Uterus (tissue), 4 donors: ENCODE data around the gene XXYLT1. TPM values are rescaled to one million over a fixed set of nuclear protein-coding genes. Genes with fewer than 3 reads are reported as not detected.

Experiments used
- DNase-seq, 2 donors: peaks; one replicate each; pipeline ENCODE4 v3.0.0-alpha.2; 2019 to 2020
- H3K27ac ChIP-seq, 2 donors: fragments of 200-600 bp; sonication (generic); 1 replicate in 1 of 2; 2 replicates in 1 of 2; pipeline ENCODE4 v1.5.1; 2016 to 2018
- H3K27me3 ChIP-seq, 2 donors: fragments of 200-600 bp; sonication (generic); one replicate each; pipeline ENCODE4 v1.5.1; 2018 to 2019; ENCODE audit warnings: control low read depth in 1 of 2
- H3K36me3 ChIP-seq, 2 donors: fragments of 200-600 bp; sonication (generic); one replicate each; pipeline ENCODE4 v1.5.1; 2019; ENCODE audit warnings: control low read depth in 1 of 2
- H3K4me1 ChIP-seq, 2 donors: fragments of 200-600 bp; sonication (generic); one replicate each; pipeline ENCODE4 v1.5.1; 2018 to 2019; ENCODE audit warnings: control low read depth in 1 of 2
- H3K4me3 ChIP-seq, 2 donors: fragments of 200-600 bp; sonication (generic); 1 replicate in 1 of 2; 2 replicates in 1 of 2; pipeline ENCODE4 v1.5.1; 2018 to 2019; ENCODE audit warnings: mild to moderate bottlenecking in 1 of 2
- H3K9me3 ChIP-seq, 2 donors: fragments of 200-600 bp; sonication (generic); one replicate each; pipeline ENCODE4 v1.5.1; 2019; ENCODE audit warnings: control low read depth in 1 of 2
- POLR2A ChIP-seq, 2 donors: fragments of 450-650 bp; IDR thresholded peaks; one replicate each; pipeline ENCODE4 v1.6.1; 2016; ENCODE audit warnings: antibody characterized with exemption in 2 of 2, mild to moderate bottlenecking in 1 of 2, moderate library complexity in 1 of 2
- intact Hi-C: fragments of 100-400 bp; cut with DNase I; formaldehyde crosslinking; loops from one replicate; pipeline ENCODE4 v1.15.1; 2023; ENCODE audit warnings: low total_unique reads
- total RNA-seq, 4 donors: library from RNA; depleted of rRNA in 3 of 4; stranded (reverse); fragments of >200 nt in 3 of 4; gene quantifications; one replicate each; pipeline versions ENCODE4 v1.1.0 to v1.2.4, GENCODE V29; 2014 to 2023
- TF ChIP-seq, protein P1 (sequence below), 4 experiments: fragments of 200-600 bp in 2 of 4; fragments of 450-650 bp in 2 of 4; sonication (generic) in 2 of 4; IDR thresholded peaks; one replicate each; pipeline ENCODE4 v1.5.1; 2016 to 2019; ENCODE audit warnings: antibody characterized with exemption in 4 of 4, mild to moderate bottlenecking in 2 of 4, moderate library complexity in 1 of 4
- donor health status: DM: yes; HTN: yes; CAD: no.

The XXYLT1 gene
- total RNA-seq, 4 donors from 2014 or later = 10.6 to 52.5 (median 23.8) TPM

- H3K4me1 ChIP-seq = no peaks in the 10 kb centered on the region
- peak overlapping the region; percentile 73 to 79 for H3K27ac ChIP-seq
- intact Hi-C loops = no loop called here
- DNase-seq = peak in 1 of 2 donors; percentile 16
- no peak overlapping the region for H3K4me3 ChIP-seq
- H3K27me3 ChIP-seq = no peaks in the 10 kb centered on the region
- H3K36me3 ChIP-seq = no peaks in the 10 kb centered on the region
- TF ChIP-seq, protein P1, sequence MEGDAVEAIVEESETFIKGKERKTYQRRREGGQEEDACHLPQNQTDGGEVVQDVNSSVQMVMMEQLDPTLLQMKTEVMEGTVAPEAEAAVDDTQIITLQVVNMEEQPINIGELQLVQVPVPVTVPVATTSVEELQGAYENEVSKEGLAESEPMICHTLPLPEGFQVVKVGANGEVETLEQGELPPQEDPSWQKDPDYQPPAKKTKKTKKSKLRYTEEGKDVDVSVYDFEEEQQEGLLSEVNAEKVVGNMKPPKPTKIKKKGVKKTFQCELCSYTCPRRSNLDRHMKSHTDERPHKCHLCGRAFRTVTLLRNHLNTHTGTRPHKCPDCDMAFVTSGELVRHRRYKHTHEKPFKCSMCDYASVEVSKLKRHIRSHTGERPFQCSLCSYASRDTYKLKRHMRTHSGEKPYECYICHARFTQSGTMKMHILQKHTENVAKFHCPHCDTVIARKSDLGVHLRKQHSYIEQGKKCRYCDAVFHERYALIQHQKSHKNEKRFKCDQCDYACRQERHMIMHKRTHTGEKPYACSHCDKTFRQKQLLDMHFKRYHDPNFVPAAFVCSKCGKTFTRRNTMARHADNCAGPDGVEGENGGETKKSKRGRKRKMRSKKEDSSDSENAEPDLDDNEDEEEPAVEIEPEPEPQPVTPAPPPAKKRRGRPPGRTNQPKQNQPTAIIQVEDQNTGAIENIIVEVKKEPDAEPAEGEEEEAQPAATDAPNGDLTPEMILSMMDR (IDR thresholded peaks at IDR 0.05) = no peak
- TF ChIP-seq POLR2A (IDR thresholded peaks at IDR 0.05) = no peak
- peaks cover 0 to 7% of the 10 kb centered on the region in 2 donors for H3K9me3 ChIP-seq
Observed at GRCh38 chr3:195195321-195196209, 75.4 kb downstream of the XXYLT1 start.

DNA sequence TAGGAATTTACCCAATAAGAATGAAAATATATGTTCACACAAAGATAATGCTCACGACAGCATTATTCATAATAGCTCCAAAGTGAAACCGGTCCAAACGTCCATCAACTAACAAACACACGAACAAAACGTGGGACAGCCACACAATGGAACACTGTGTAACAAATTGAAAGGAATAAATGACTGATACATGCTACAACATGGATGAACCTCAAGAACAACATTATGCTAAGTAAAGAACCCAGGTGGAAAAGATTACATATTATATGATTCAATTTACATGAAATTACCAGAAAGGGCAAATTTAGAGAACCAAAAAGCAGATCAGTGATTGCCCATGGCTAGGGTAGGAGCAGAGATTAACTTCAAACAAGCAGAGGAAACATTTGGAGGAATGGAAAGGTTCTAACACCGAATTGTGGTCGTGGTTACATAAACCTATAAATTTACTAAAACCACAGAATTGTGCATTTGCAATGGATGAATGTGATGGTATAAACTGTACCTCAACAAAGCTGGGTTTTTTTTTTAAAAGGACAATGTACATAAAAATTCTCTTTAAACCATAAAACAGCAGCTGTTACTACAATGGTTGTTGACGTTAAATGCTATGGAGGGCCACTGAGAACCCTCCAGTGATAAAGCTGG, 76.3 kb downstream of the XXYLT1 start:
- TF ChIP-seq, protein P1 (IDR thresholded peaks at IDR 0.05) = no peak
- no peak for TF ChIP-seq POLR2A (IDR thresholded peaks at IDR 0.05)
- no peaks in the 10 kb centered on the region for H3K27me3 ChIP-seq
- H3K4me3 ChIP-seq = no peak overlapping the region
- peaks cover 0 to 7% of the 10 kb centered on the region in 2 donors for H3K9me3 ChIP-seq
- H3K4me1 ChIP-seq = no peaks in the 10 kb centered on the region
- DNase-seq = no peak
- intact Hi-C loops = no loop called here
- H3K27ac ChIP-seq = peak overlapping the region in 1 of 2 donors; percentile 79
- H3K36me3 ChIP-seq = no peaks in the 10 kb centered on the region

DNA sequence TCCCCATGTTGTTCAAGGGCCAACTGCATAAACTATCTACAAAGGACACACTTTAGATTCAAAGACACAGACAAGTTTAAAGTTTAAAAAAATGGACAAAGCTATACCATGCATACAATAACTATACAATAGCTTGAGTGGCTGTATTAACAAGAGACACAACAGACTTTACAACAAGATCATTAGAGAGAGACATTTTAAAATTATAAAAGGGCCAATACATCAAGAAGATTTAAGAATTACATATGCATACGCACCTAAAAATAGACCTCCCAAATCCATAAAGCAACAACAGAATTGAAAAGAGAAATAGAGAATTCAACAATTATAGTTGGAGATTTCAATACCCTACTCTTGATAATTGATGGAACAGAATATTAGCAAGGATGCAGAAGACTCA, 79.4 kb downstream of the XXYLT1 start:
- H3K27me3 ChIP-seq = no peaks in the 10 kb centered on the region
- intact Hi-C loops = no loop called here
- no peak overlapping the region for H3K4me3 ChIP-seq
- no peaks in the 10 kb centered on the region for H3K4me1 ChIP-seq
- no peak for TF ChIP-seq POLR2A (IDR thresholded peaks at IDR 0.05)
- TF ChIP-seq, protein P1 (IDR thresholded peaks at IDR 0.05) = no peak
- H3K9me3 ChIP-seq = peaks cover 0 to 7% of the 10 kb centered on the region in 2 donors
- no peak overlapping the region for H3K27ac ChIP-seq
- DNase-seq = no peak
- no peaks in the 10 kb centered on the region for H3K36me3 ChIP-seq

- intact Hi-C loops = no loop called here
- Histone ChIP-seq H3K36me3 (no peaks in the 10 kb centered on the region), H3K27ac (no peak overlapping the region), H3K4me3 (no peak overlapping the region), H3K27me3 (no peaks in the 10 kb centered on the region), H3K9me3 (peaks cover 0 to 7% of the 10 kb centered on the region in 2 donors), H3K4me1 (no peaks in the 10 kb centered on the region)
- TF ChIP-seq, protein P1 (IDR thresholded peaks at IDR 0.05) = no peak
- no peak for TF ChIP-seq POLR2A (IDR thresholded peaks at IDR 0.05)
- no peak for DNase-seq
Observed at GRCh38 chr3:195189821-195190220, 81.1 kb downstream of the XXYLT1 start.

GRCh38 chr3:195188426-195188927, 82.5 kb downstream of the XXYLT1 start:
- no peak overlapping the region for H3K4me3 ChIP-seq
- intact Hi-C loops = no loop called here
- no peaks in the 10 kb centered on the region for H3K36me3 ChIP-seq
- H3K9me3 ChIP-seq = peaks cover 0 to 7% of the 10 kb centered on the region in 2 donors
- no peak for DNase-seq
- H3K4me1 ChIP-seq = peaks cover 0 to 6% of the 10 kb centered on the region in 2 donors
- H3K27ac ChIP-seq = peak overlapping the region; percentile 49 to 65
- TF ChIP-seq POLR2A (IDR thresholded peaks at IDR 0.05) = no peak
- TF ChIP-seq, protein P1 (IDR thresholded peaks at IDR 0.05) = no peak
- H3K27me3 ChIP-seq = no peaks in the 10 kb centered on the region
